Measurements from ENCODE around the gene SLC9A5. TPM values are rescaled to one million over a fixed set of nuclear protein-coding genes. Genes with fewer than 3 reads are reported as not detected.

The SLC9A5 gene
- total and polyA plus RNA-seq, 7 experiments from 2014 or later: 0.11 to 3.7 (median 1.7) TPM

- ATAC-seq (peak; percentile 60), DNase-seq (no peak)
- Histone ChIP-seq H3K4me1 (ENCODE audit: control insufficient read depth in 2 of 2, insufficient read depth in 2 of 2, low read length in 2 of 2) (no peaks in the 10 kb centered on the region), H3K4me3 (ENCODE audit: low read length) (no peak overlapping the region), H3K27ac (ENCODE audit: low read depth, low read length) (no peak overlapping the region), H3K36me3 (ENCODE audit: control insufficient read depth in 2 of 3, insufficient read depth in 3 of 3, low read length in 3 of 3) (no peaks in the 10 kb centered on the region), H3K27me3 (ENCODE audit: control insufficient read depth in 2 of 2, insufficient read depth in 2 of 2, low read length in 2 of 2) (no peaks in the 10 kb centered on the region), H3K9me3 (ENCODE audit: control insufficient read depth in 2 of 3, low read length in 3 of 3) (no peaks in the 10 kb centered on the region)
- H3K36me3 Mint-ChIP-seq: no peaks in the 10 kb centered on the region
- H3K4me1 Mint-ChIP-seq: peaks cover 0 to 5% (median 0%) of the 10 kb centered on the region in 7 donors
- ChIA-PET CTCF (interaction anchor here (0.6 kb wide), 1 partner anchor 321 kb away, joined by 3 read pairs; no protein-coding TSS in a partner anchor), POLR2A (interaction anchor here (0.6 kb wide), 1 partner anchor 9 kb away, joined by 3 read pairs; no protein-coding TSS in a partner anchor)
- peaks cover 0 to 41% (median 22%) of the 10 kb centered on the region in 5 donors for H3K27me3 Mint-ChIP-seq
- no peak overlapping the region for H3K4me3 Mint-ChIP-seq
- intact Hi-C loops (cut with micrococcal nuclease): loop anchor here in 1 of 2 donors (2.0 kb wide), 1 partner anchor 138 kb away; no protein-coding TSS in a partner anchor
- no peak overlapping the region for H3K27ac Mint-ChIP-seq
- no peaks in the 10 kb centered on the region for H3K9me3 Mint-ChIP-seq
These were observed 11.8 kb downstream of the SLC9A5 start for GRCh38 chr16:67260426-67261063.

- Mint-ChIP-seq H3K36me3 (no peaks in the 10 kb centered on the region), H3K9me3 (no peaks in the 10 kb centered on the region), H3K4me3 (no peak overlapping the region), H3K27ac (peak overlapping the region in 1 of 9 donors; percentile 6), H3K4me1 (peaks cover 0 to 5% (median 0%) of the 10 kb centered on the region in 7 donors), H3K27me3 (peaks cover 0 to 35% (median 21%) of the 10 kb centered on the region in 5 donors)
- intact Hi-C loops (cut with micrococcal nuclease): no loop called here
- H3K9me3 ChIP-seq (ENCODE audit: control insufficient read depth in 2 of 3, low read length in 3 of 3): no peaks in the 10 kb centered on the region
- no peak for ATAC-seq
- ChIA-PET CTCF (no interaction called here), POLR2A (no interaction called here)
- no peaks in the 10 kb centered on the region for H3K4me1 ChIP-seq (ENCODE audit: control insufficient read depth in 2 of 2, insufficient read depth in 2 of 2, low read length in 2 of 2)
- H3K4me3 ChIP-seq (ENCODE audit: low read length): no peak overlapping the region
- DNase-seq: no peak
- H3K27ac ChIP-seq (ENCODE audit: low read depth, low read length): no peak overlapping the region
- no peaks in the 10 kb centered on the region for H3K36me3 ChIP-seq (ENCODE audit: control insufficient read depth in 2 of 3, insufficient read depth in 3 of 3, low read length in 3 of 3)
- no peaks in the 10 kb centered on the region for H3K27me3 ChIP-seq (ENCODE audit: control insufficient read depth in 2 of 2, insufficient read depth in 2 of 2, low read length in 2 of 2)
These were observed 14.4 kb downstream of the SLC9A5 start for GRCh38 chr16:67263201-67263600.

DNA sequence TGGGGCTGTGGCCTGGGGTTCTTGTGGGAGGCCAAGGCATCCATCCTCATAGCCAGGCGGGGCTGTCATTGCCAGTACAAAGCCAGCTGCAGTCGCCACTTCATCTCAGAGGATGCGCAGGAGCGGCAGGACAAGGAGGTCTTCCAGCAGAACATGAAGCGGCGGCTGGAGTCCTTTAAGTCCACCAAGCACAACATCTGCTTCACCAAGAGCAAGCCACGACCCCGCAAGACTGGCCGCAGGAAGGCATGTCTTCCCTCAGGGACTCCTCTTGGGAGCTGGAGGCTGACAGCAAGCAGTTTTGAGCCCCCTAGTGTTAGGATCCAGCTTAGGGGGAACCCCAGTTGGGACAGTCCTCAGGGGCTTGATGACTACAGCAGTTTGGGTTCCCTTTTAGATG is 15.5 kb downstream of the SLC9A5 start:
- Histone ChIP-seq H3K4me1 (ENCODE audit: control insufficient read depth in 2 of 2, insufficient read depth in 2 of 2, low read length in 2 of 2) (no peaks in the 10 kb centered on the region), H3K27me3 (ENCODE audit: control insufficient read depth in 2 of 2, insufficient read depth in 2 of 2, low read length in 2 of 2) (no peaks in the 10 kb centered on the region), H3K27ac (ENCODE audit: low read depth, low read length) (no peak overlapping the region), H3K36me3 (ENCODE audit: control insufficient read depth in 2 of 3, insufficient read depth in 3 of 3, low read length in 3 of 3) (no peaks in the 10 kb centered on the region), H3K4me3 (ENCODE audit: low read length) (no peak overlapping the region), H3K9me3 (ENCODE audit: control insufficient read depth in 2 of 3, low read length in 3 of 3) (no peaks in the 10 kb centered on the region)
- no peaks in the 10 kb centered on the region for H3K36me3 Mint-ChIP-seq
- ChIA-PET POLR2A (no interaction called here), CTCF (interaction anchor here (0.6 kb wide), 1 partner anchor 335 kb away, joined by 3 read pairs; no protein-coding TSS in a partner anchor)
- intact Hi-C loops (cut with micrococcal nuclease): no loop called here
- H3K4me1 Mint-ChIP-seq: peaks cover 0 to 5% (median 0%) of the 10 kb centered on the region in 7 donors
- H3K27me3 Mint-ChIP-seq: peaks cover 0 to 35% (median 21%) of the 10 kb centered on the region in 5 donors
- no peak overlapping the region for H3K4me3 Mint-ChIP-seq
- ATAC-seq (no peak), DNase-seq (no peak)
- no peaks in the 10 kb centered on the region for H3K9me3 Mint-ChIP-seq
- H3K27ac Mint-ChIP-seq: peak overlapping the region in 1 of 9 donors; percentile 30

- H3K9me3 Mint-ChIP-seq: no peaks in the 10 kb centered on the region
- H3K4me1 Mint-ChIP-seq: peaks cover 0 to 5% (median 0%) of the 10 kb centered on the region in 7 donors
- Histone ChIP-seq H3K4me1 (ENCODE audit: control insufficient read depth in 2 of 2, insufficient read depth in 2 of 2, low read length in 2 of 2) (no peaks in the 10 kb centered on the region), H3K36me3 (ENCODE audit: control insufficient read depth in 2 of 3, insufficient read depth in 3 of 3, low read length in 3 of 3) (no peaks in the 10 kb centered on the region), H3K9me3 (ENCODE audit: control insufficient read depth in 2 of 3, low read length in 3 of 3) (no peaks in the 10 kb centered on the region), H3K4me3 (ENCODE audit: low read length) (no peak overlapping the region), H3K27me3 (ENCODE audit: control insufficient read depth in 2 of 2, insufficient read depth in 2 of 2, low read length in 2 of 2) (no peaks in the 10 kb centered on the region), H3K27ac (ENCODE audit: low read depth, low read length) (no peak overlapping the region)
- POLR2A ChIA-PET: no interaction called here
- ATAC-seq (no peak), DNase-seq (no peak)
- peaks cover 0 to 35% (median 21%) of the 10 kb centered on the region in 5 donors for H3K27me3 Mint-ChIP-seq
- intact Hi-C loops (cut with micrococcal nuclease): no loop called here
- H3K4me3 Mint-ChIP-seq: no peak overlapping the region
- no peak overlapping the region for H3K27ac Mint-ChIP-seq
- CTCF ChIA-PET: no interaction called here
- no peaks in the 10 kb centered on the region for H3K36me3 Mint-ChIP-seq
These were observed 16.1 kb downstream of the SLC9A5 start for GRCh38 chr16:67264866-67265265.

- Mint-ChIP-seq H3K4me1 (peaks cover 0 to 1% (median 0%) of the 10 kb centered on the region in 7 donors), H3K9me3 (no peaks in the 10 kb centered on the region), H3K36me3 (no peaks in the 10 kb centered on the region), H3K27ac (peak overlapping the region in 1 of 9 donors; percentile 8), H3K4me3 (no peak overlapping the region), H3K27me3 (peaks cover 0 to 32% (median 21%) of the 10 kb centered on the region in 5 donors)
- Histone ChIP-seq H3K4me1 (ENCODE audit: control insufficient read depth in 2 of 2, insufficient read depth in 2 of 2, low read length in 2 of 2) (no peaks in the 10 kb centered on the region), H3K27me3 (ENCODE audit: control insufficient read depth in 2 of 2, insufficient read depth in 2 of 2, low read length in 2 of 2) (no peaks in the 10 kb centered on the region), H3K27ac (ENCODE audit: low read depth, low read length) (no peak overlapping the region), H3K36me3 (ENCODE audit: control insufficient read depth in 2 of 3, insufficient read depth in 3 of 3, low read length in 3 of 3) (no peaks in the 10 kb centered on the region), H3K9me3 (ENCODE audit: control insufficient read depth in 2 of 3, low read length in 3 of 3) (no peaks in the 10 kb centered on the region), H3K4me3 (ENCODE audit: low read length) (no peak overlapping the region)
- CTCF ChIA-PET: no interaction called here
- POLR2A ChIA-PET: interaction anchor here (1.0 kb wide), 1 partner anchor 18 kb away, joined by 3 read pairs; no protein-coding TSS in a partner anchor
- no peak for ATAC-seq
- no peak for DNase-seq
- intact Hi-C loops (cut with micrococcal nuclease): no loop called here
These were observed 17.1 kb downstream of the SLC9A5 start for GRCh38 chr16:67265834-67266233.

GRCh38 chr16:67268136-67268579 is 19.4 kb downstream of the SLC9A5 start:
- intact Hi-C loops (cut with micrococcal nuclease): no loop called here
- H3K27me3 Mint-ChIP-seq: peaks cover 0 to 20% (median 6%) of the 10 kb centered on the region in 5 donors
- no peak overlapping the region for H3K4me3 Mint-ChIP-seq
- peaks cover 0 to 3% (median 0%) of the 10 kb centered on the region in 5 donors for H3K36me3 Mint-ChIP-seq
- POLR2A ChIA-PET: interaction anchor here (0.7 kb wide), 1 partner anchor 10 kb away, joined by 3 read pairs; no protein-coding TSS in a partner anchor
- no peak for DNase-seq
- no peaks in the 10 kb centered on the region for H3K4me1 Mint-ChIP-seq
- H3K9me3 ChIP-seq (ENCODE audit: control insufficient read depth in 2 of 3, low read length in 3 of 3): no peaks in the 10 kb centered on the region
- H3K9me3 Mint-ChIP-seq: no peaks in the 10 kb centered on the region
- no peak overlapping the region for H3K27ac Mint-ChIP-seq
- H3K36me3 ChIP-seq (ENCODE audit: control insufficient read depth in 2 of 3, insufficient read depth in 3 of 3, low read length in 3 of 3): no peaks in the 10 kb centered on the region
- H3K27me3 ChIP-seq (ENCODE audit: control insufficient read depth in 2 of 2, insufficient read depth in 2 of 2, low read length in 2 of 2): no peaks in the 10 kb centered on the region
- CTCF ChIA-PET: interaction anchor here (0.7 kb wide), 1 partner anchor 9 kb away, joined by 7 read pairs; no protein-coding TSS in a partner anchor
- no peak for ATAC-seq
- no peaks in the 10 kb centered on the region for H3K4me1 ChIP-seq (ENCODE audit: control insufficient read depth in 2 of 2, insufficient read depth in 2 of 2, low read length in 2 of 2)
- no peak overlapping the region for H3K4me3 ChIP-seq (ENCODE audit: low read length)
- H3K27ac ChIP-seq (ENCODE audit: low read depth, low read length): no peak overlapping the region
